ENCODE results near the gene ATF6.

- no peak for TF ChIP-seq CEBPB (IDR thresholded peaks at IDR 0.05; ENCODE audit: low read depth)
- no peak for TF ChIP-seq CTCF (IDR thresholded peaks at IDR 0.05 in 2 of 3, conservative IDR thresholded peaks at IDR 0.05 in 1 of 3; ENCODE audit: borderline replicate concordance in 1 of 3, insufficient read depth in 1 of 3, low read depth in 2 of 3, low read length in 2 of 3)
- no peak for TF ChIP-seq RAD21 (IDR thresholded peaks at IDR 0.05; ENCODE audit: low read depth)
- no peak for TF ChIP-seq SP1 (IDR thresholded peaks at IDR 0.05; ENCODE audit: low read depth)
- no peak for TF ChIP-seq EGR1 (IDR thresholded peaks at IDR 0.05; ENCODE audit: low read depth)
- no peak for TF ChIP-seq ZFX (IDR thresholded peaks at IDR 0.05)
Measured at GRCh38 chr1:161771973-161772372, 5.9 kb downstream of the ATF6 start.

Measured in HCT116 (cell line).